Measurements from ENCODE around the gene PTPRU.
A peak's percentile ranks its signal among the peaks of the same experiment; 100 is the strongest.

PTPRU gene

GRCh38 chr1:29270929-29271521 is 34.7 kb downstream of the PTPRU start:
- DNase-seq: no peak

GRCh38 chr1:29271724-29272123 is 35.4 kb downstream of the PTPRU start:
- no peak for DNase-seq

GRCh38 chr1:29272147-29272907 is 36.0 kb downstream of the PTPRU start:
- DNase-seq: no peak

GRCh38 chr1:29275435-29275834 is 39.1 kb downstream of the PTPRU start:
- no peak for DNase-seq

- no peak for DNase-seq
These were observed 41.8 kb downstream of the PTPRU start for GRCh38 chr1:29278124-29278523.

GRCh38 chr1:29279406-29279805 is 43.1 kb downstream of the PTPRU start:
- no peak for DNase-seq

- no peak for DNase-seq
These were observed 43.6 kb downstream of the PTPRU start for GRCh38 chr1:29279951-29280391.

GRCh38 chr1:29280409-29281131 is 44.2 kb downstream of the PTPRU start:
- no peak for DNase-seq

GRCh38 chr1:29281571-29281970 is 45.2 kb downstream of the PTPRU start:
- no peak for DNase-seq

GRCh38 chr1:29282135-29282923 is 46.0 kb downstream of the PTPRU start:
- DNase-seq: no peak

- DNase-seq: peak; percentile 25
These were observed 46.8 kb downstream of the PTPRU start for GRCh38 chr1:29282924-29283803.

GRCh38 chr1:29283804-29284195 is 47.5 kb downstream of the PTPRU start:
- no peak for DNase-seq

GRCh38 chr1:29284286-29284960 is 48.1 kb downstream of the PTPRU start:
- DNase-seq: no peak

GRCh38 chr1:29284961-29285560 is 48.7 kb downstream of the PTPRU start:
- DNase-seq: no peak

- no peak for DNase-seq
These were observed 49.4 kb downstream of the PTPRU start for GRCh38 chr1:29285771-29286170.

GRCh38 chr1:29286194-29286767 is 50.0 kb downstream of the PTPRU start:
- DNase-seq: no peak

GRCh38 chr1:29289493-29289892 is 53.2 kb downstream of the PTPRU start:
- DNase-seq: no peak

- no peak for DNase-seq
These were observed 54.2 kb downstream of the PTPRU start for GRCh38 chr1:29290414-29290985.

GRCh38 chr1:29291756-29292155 is 55.4 kb downstream of the PTPRU start:
- DNase-seq: no peak

GRCh38 chr1:29292344-29292743 is 56.0 kb downstream of the PTPRU start:
- DNase-seq: no peak

Measured in hematopoietic multipotent progenitor cell treated with erythropoietin and hydrocortisone succinate and interleukin-3 and kit ligand, for 8 days (in vitro differentiated cells).